Body of pancreas (tissue), 4 donors: Measurements from ENCODE around the gene LRRC45. TPM values are rescaled to one million over a fixed set of nuclear protein-coding genes. Genes with fewer than 3 reads are reported as not detected.

Experiments used
- ATAC-seq: fragments of 150-250 bp; one replicate; pipeline ENCODE4 v1.9.1; 2016
- DNase-seq, 4 donors: peaks; one replicate each; pipeline ENCODE4 v3.0.0-alpha.2; 2019
- H3K27ac ChIP-seq, 4 donors: fragments of 200-600 bp; sonication (generic); 1 replicate in 3 of 4; 2 replicates in 1 of 4; pipeline versions ENCODE4 v1.5.1 to v1.6.1; 2016 to 2019; ENCODE audit warnings: mild to moderate bottlenecking in 1 of 4, mixed read lengths in 1 of 4, moderate library complexity in 1 of 4
- H3K27me3 ChIP-seq, 2 donors: fragments of 200-600 bp; sonication (generic); one replicate each; pipeline ENCODE4 v1.6.0; 2016; ENCODE audit warnings: mild to moderate bottlenecking in 1 of 2
- H3K36me3 ChIP-seq, 2 donors: fragments of 200-600 bp; sonication (generic); replicated peaks in 1 of 2; 2 replicates each; pipeline ENCODE4 v1.5.1; 2016; ENCODE audit warnings: low read depth in 2 of 2; ENCODE audit not compliant: insufficient read depth in 1 of 2
- H3K4me1 ChIP-seq: fragments of 200-600 bp; sonication (generic); one replicate; pipeline ENCODE4 v1.6.0; 2016
- H3K4me3 ChIP-seq, 2 donors: fragments of 200-600 bp; sonication (generic); 1 replicate in 1 of 2; 2 replicates in 1 of 2; pipeline ENCODE4 v1.5.1; 2016 to 2019
- H3K9me3 ChIP-seq, 3 donors: fragments of 200-600 bp; sonication (generic); 1 replicate in 2 of 3; 2 replicates in 1 of 3; pipeline ENCODE4 v1.5.1; 2016
- POLR2A ChIP-seq, 3 donors: fragments of 450-650 bp; IDR thresholded peaks; one replicate each; pipeline ENCODE4 v1.6.1; 2016; ENCODE audit warnings: antibody characterized with exemption in 3 of 3, mild to moderate bottlenecking in 2 of 3
- WGBS, 2 donors: methylation state at CpG; one replicate each; pipeline ENCODE4 v1.1.5; 2017; 5-methylcytosine and 5-hydroxymethylcytosine counted together
- intact Hi-C: fragments of 100-400 bp; cut with DNase I; formaldehyde crosslinking; loops from one replicate; pipeline ENCODE4 v1.15.1; 2023
- total RNA-seq, 2 donors: library from RNA; depleted of rRNA; stranded (reverse); fragments of >200 nt; gene quantifications; one replicate each; pipeline ENCODE4 v1.1.0, GENCODE V29; 2016
- TF ChIP-seq, protein P1 (sequence below), 7 experiments: fragments of 450-650 bp in 4 of 7; fragments of 200-600 bp in 3 of 7; sonication (generic) in 3 of 7; IDR thresholded peaks; one replicate each; pipeline ENCODE4 v1.5.1; 2016 to 2019; ENCODE audit warnings: antibody characterized with exemption in 7 of 7

Gene LRRC45
- total RNA-seq, 2 donors from 2014 or later, result 8.0 to 36.3 TPM

DNA sequence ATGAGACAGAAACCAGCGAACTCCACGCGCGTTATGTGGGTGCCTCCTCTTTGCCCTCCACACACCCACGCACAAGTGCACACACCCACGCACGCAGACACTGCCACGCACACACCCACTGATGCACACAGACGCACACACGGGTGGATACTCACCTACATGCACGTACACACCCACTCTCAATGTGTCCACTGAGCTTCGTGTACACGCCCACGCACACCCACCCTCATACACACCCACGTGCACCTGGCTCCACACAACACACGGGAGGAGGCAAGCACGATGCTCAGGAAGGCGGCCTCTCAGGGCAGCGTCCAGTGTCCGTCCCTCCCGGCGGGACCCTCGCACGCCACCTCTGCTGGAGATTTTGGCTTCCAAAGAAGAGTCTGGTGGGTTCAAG lies 24.3 kb downstream of the LRRC45 start:
- intact Hi-C loops, result no loop called here
- Histone ChIP-seq H3K9me3 (no peaks in the 10 kb centered on the region), H3K4me1 (peaks cover 22% of the 10 kb centered on the region), H3K27ac (no peak overlapping the region), H3K36me3 (no peaks in the 10 kb centered on the region), H3K4me3 (no peak overlapping the region), H3K27me3 (no peaks in the 10 kb centered on the region)
- TF ChIP-seq, protein P1, sequence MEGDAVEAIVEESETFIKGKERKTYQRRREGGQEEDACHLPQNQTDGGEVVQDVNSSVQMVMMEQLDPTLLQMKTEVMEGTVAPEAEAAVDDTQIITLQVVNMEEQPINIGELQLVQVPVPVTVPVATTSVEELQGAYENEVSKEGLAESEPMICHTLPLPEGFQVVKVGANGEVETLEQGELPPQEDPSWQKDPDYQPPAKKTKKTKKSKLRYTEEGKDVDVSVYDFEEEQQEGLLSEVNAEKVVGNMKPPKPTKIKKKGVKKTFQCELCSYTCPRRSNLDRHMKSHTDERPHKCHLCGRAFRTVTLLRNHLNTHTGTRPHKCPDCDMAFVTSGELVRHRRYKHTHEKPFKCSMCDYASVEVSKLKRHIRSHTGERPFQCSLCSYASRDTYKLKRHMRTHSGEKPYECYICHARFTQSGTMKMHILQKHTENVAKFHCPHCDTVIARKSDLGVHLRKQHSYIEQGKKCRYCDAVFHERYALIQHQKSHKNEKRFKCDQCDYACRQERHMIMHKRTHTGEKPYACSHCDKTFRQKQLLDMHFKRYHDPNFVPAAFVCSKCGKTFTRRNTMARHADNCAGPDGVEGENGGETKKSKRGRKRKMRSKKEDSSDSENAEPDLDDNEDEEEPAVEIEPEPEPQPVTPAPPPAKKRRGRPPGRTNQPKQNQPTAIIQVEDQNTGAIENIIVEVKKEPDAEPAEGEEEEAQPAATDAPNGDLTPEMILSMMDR (IDR thresholded peaks at IDR 0.05), result no peak
- TF ChIP-seq POLR2A (IDR thresholded peaks at IDR 0.05), result no peak
- ATAC-seq (no peak), DNase-seq (no peak)
- WGBS, 2 donors, result 88 to 90% methylated on average over 21 to 24 of the region's 24 CpGs

GRCh38 chr17:82047914-82048570 lies 24.9 kb downstream of the LRRC45 start:
- H3K36me3 ChIP-seq, result no peaks in the 10 kb centered on the region
- TF ChIP-seq POLR2A (IDR thresholded peaks at IDR 0.05), result no peak
- TF ChIP-seq, protein P1 (IDR thresholded peaks at IDR 0.05), result no peak
- no peaks in the 10 kb centered on the region for H3K9me3 ChIP-seq
- H3K4me1 ChIP-seq, result peaks cover 29% of the 10 kb centered on the region
- no peak overlapping the region for H3K4me3 ChIP-seq
- intact Hi-C loops, result no loop called here
- 81 to 91% methylated on average over 9 to 21 of the region's 25 CpGs for WGBS, 2 donors
- no peak for ATAC-seq
- no peaks in the 10 kb centered on the region for H3K27me3 ChIP-seq
- no peak overlapping the region for H3K27ac ChIP-seq
- DNase-seq, result no peak

GRCh38 chr17:82048571-82048971 lies 25.5 kb downstream of the LRRC45 start:
- ATAC-seq, result no peak
- Histone ChIP-seq H3K9me3 (no peaks in the 10 kb centered on the region), H3K4me3 (no peak overlapping the region), H3K27ac (no peak overlapping the region), H3K27me3 (no peaks in the 10 kb centered on the region), H3K36me3 (no peaks in the 10 kb centered on the region), H3K4me1 (peaks cover 34% of the 10 kb centered on the region)
- DNase-seq, result no peak
- TF ChIP-seq POLR2A (IDR thresholded peaks at IDR 0.05), result no peak
- TF ChIP-seq, protein P1 (IDR thresholded peaks at IDR 0.05), result no peak
- intact Hi-C loops, result no loop called here
- 86 to 87% methylated on average over 19 to 20 of the region's 20 CpGs for WGBS, 2 donors

DNA sequence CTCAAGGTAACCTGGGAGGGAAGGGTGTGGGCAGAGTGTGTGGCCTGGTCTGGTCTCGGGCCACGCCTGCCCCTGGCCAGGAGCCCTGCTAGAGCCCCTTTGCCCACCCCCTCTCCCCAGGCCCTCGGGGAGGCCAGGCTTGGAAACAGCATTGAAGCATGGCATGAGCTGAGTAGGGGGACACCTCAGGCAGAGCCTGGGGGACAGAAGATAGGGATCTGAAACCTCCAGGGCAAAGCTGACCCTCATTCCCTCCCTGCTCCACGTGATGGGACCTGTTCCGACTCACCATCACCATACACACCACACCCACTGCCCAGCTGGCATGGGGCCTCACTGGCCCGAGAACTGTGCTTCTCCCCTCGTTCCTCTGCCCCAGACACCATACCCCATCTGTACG lies 26.0 kb downstream of the LRRC45 start:
- TF ChIP-seq, protein P1 (IDR thresholded peaks at IDR 0.05), result no peak
- no peak for TF ChIP-seq POLR2A (IDR thresholded peaks at IDR 0.05)
- H3K36me3 ChIP-seq, result no peaks in the 10 kb centered on the region
- intact Hi-C loops, result no loop called here

GRCh38 chr17:82049521-82049971 lies 26.4 kb downstream of the LRRC45 start:
- H3K9me3 ChIP-seq, result no peaks in the 10 kb centered on the region
- DNase-seq (no peak), ATAC-seq (no peak)
- no peaks in the 10 kb centered on the region for H3K36me3 ChIP-seq
- no peak overlapping the region for H3K27ac ChIP-seq
- H3K4me3 ChIP-seq, result no peak overlapping the region
- intact Hi-C loops, result no loop called here
- 93 to 100% methylated on average over 3 to 11 of the region's 16 CpGs for WGBS, 2 donors
- TF ChIP-seq, protein P1 (IDR thresholded peaks at IDR 0.05), result no peak
- TF ChIP-seq POLR2A (IDR thresholded peaks at IDR 0.05), result no peak
- no peaks in the 10 kb centered on the region for H3K27me3 ChIP-seq
- H3K4me1 ChIP-seq, result peaks cover 38% of the 10 kb centered on the region

More for the DNA sequence above, 26.0 kb downstream of the LRRC45 start:
- no peak for DNase-seq
- ATAC-seq, result no peak
- Histone ChIP-seq H3K9me3 (no peaks in the 10 kb centered on the region), H3K4me1 (peaks cover 38% of the 10 kb centered on the region), H3K27me3 (no peaks in the 10 kb centered on the region), H3K27ac (no peak overlapping the region), H3K4me3 (no peak overlapping the region)
- WGBS, 2 donors, result 79 to 82% methylated on average over 6 to 8 of the region's 8 CpGs
